Stimulated activated CD4-positive, alpha-beta T cell treated with anti-CD3 and anti-CD28 coated beads, Interleukin-12 subunit alpha, Interleukin-12 subunit beta, amount 100 ng/mL, for 4 hours (primary cell): ENCODE data around the gene BSG.
"Not testable (repeated sequence)": the region's sequence is repeated elsewhere in the genome, so short reads cannot be mapped to it uniquely, and the experiment has no call there.

ENCODE experiments used
- DNase-seq: peaks from one replicate; pipeline ENCODE4 v3.0.0-alpha.2; 2020

BSG gene

GRCh38 chr19:572743-573518 lies 535 bp downstream of the BSG start:
- DNase-seq, result peak; percentile 15

GRCh38 chr19:573519-573825 lies 1.1 kb downstream of the BSG start:
- DNase-seq, result no peak

GRCh38 chr19:574658-575526 lies 2.5 kb downstream of the BSG start:
- no peak for DNase-seq

GRCh38 chr19:575527-576506 lies 3.4 kb downstream of the BSG start:
- no peak for DNase-seq

- no peak for DNase-seq
Observed at GRCh38 chr19:576768-577438, 4.5 kb downstream of the BSG start.

GRCh38 chr19:577439-578392 lies 5.3 kb downstream of the BSG start:
- no peak for DNase-seq

- no peak for DNase-seq
Observed at GRCh38 chr19:579111-579841, 6.9 kb downstream of the BSG start.

- no peak for DNase-seq
Observed at GRCh38 chr19:579842-580155, 7.4 kb downstream of the BSG start.

- no peak for DNase-seq
Observed at GRCh38 chr19:580274-580835, 8.0 kb downstream of the BSG start.

GRCh38 chr19:581399-582111 lies 9.2 kb downstream of the BSG start:
- no peak for DNase-seq

GRCh38 chr19:582497-583197 lies 10.3 kb downstream of the BSG start:
- no peak for DNase-seq

GRCh38 chr19:583198-583967 lies 11.0 kb downstream of the BSG start:
- no peak for DNase-seq

- DNase-seq, result no peak
Observed at GRCh38 chr19:583968-584239, 11.5 kb downstream of the BSG start.

- DNase-seq, result peak; percentile 65
Observed at GRCh38 chr19:584240-585001, 12.0 kb downstream of the BSG start.

GRCh38 chr19:585146-585545 lies 12.8 kb downstream of the BSG start:
- DNase-seq, result not testable (repeated sequence)

GRCh38 chr19:585551-586110 lies 13.2 kb downstream of the BSG start:
- no peak for DNase-seq

GRCh38 chr19:588093-588740 lies 15.8 kb downstream of the BSG start:
- DNase-seq, result peak; percentile 63
